Stomach smooth muscle (tissue), 2 donors: ENCODE data around the gene FAM20B.

ENCODE experiments used
- H3K27ac ChIP-seq: one replicate; pipeline ENCODE4 v1.7.0; 2013; ENCODE audit warnings: mild to moderate bottlenecking, low read length, inconsistent platforms
- H3K27me3 ChIP-seq, 2 donors: one replicate each; pipeline ENCODE4 v1.7.0; 2013; ENCODE audit warnings: low read length in 2 of 2; ENCODE audit not compliant: insufficient read depth in 2 of 2, control insufficient read depth in 1 of 2
- H3K36me3 ChIP-seq, 2 donors: one replicate each; pipeline ENCODE4 v1.7.0; 2013; ENCODE audit warnings: low read length in 2 of 2; ENCODE audit not compliant: control insufficient read depth in 2 of 2, insufficient read depth in 2 of 2
- H3K4me1 ChIP-seq: one replicate; pipeline ENCODE4 v1.7.0; 2013; ENCODE audit warnings: low read length; ENCODE audit not compliant: control insufficient read depth, insufficient read depth
- H3K4me3 ChIP-seq, 2 donors: one replicate each; pipeline ENCODE4 v1.7.0; 2013; ENCODE audit warnings: low read length in 2 of 2
- H3K9ac ChIP-seq, 2 donors: one replicate each; pipeline ENCODE4 v1.7.0; 2013; ENCODE audit warnings: low read length in 2 of 2, mild to moderate bottlenecking in 1 of 2
- H3K9me3 ChIP-seq, 2 donors: one replicate each; pipeline ENCODE4 v1.7.0; 2013; ENCODE audit warnings: low read length in 2 of 2; ENCODE audit not compliant: control insufficient read depth in 2 of 2
- donor health status: healthy.
- donor health status: Pancreatic carcinoma.

Gene FAM20B

GRCh38 chr1:179119513-179119912, 93.8 kb downstream of the FAM20B start:
- H3K4me3 ChIP-seq = no peak overlapping the region
- no peak overlapping the region for H3K27ac ChIP-seq
- H3K4me1 ChIP-seq = no peaks in the 10 kb centered on the region
- peaks cover 13 to 20% of the 10 kb centered on the region in 2 donors for H3K36me3 ChIP-seq
- H3K9me3 ChIP-seq = no peaks in the 10 kb centered on the region
- no peaks in the 10 kb centered on the region for H3K27me3 ChIP-seq
- no peak overlapping the region for H3K9ac ChIP-seq

- Histone ChIP-seq H3K4me3 (no peak overlapping the region), H3K36me3 (peaks cover 13 to 16% of the 10 kb centered on the region in 2 donors), H3K27me3 (no peaks in the 10 kb centered on the region), H3K4me1 (no peaks in the 10 kb centered on the region), H3K27ac (no peak overlapping the region), H3K9ac (no peak overlapping the region), H3K9me3 (no peaks in the 10 kb centered on the region)
Measured at GRCh38 chr1:179120736-179121135, 95.0 kb downstream of the FAM20B start.

GRCh38 chr1:179121159-179121938, 95.7 kb downstream of the FAM20B start:
- H3K4me1 ChIP-seq = no peaks in the 10 kb centered on the region
- no peak overlapping the region for H3K27ac ChIP-seq
- H3K9me3 ChIP-seq = no peaks in the 10 kb centered on the region
- H3K4me3 ChIP-seq = no peak overlapping the region
- no peak overlapping the region for H3K9ac ChIP-seq
- H3K36me3 ChIP-seq = peaks cover 15 to 16% of the 10 kb centered on the region in 2 donors
- no peaks in the 10 kb centered on the region for H3K27me3 ChIP-seq

- no peak overlapping the region for H3K4me3 ChIP-seq
- H3K9ac ChIP-seq = no peak overlapping the region
- no peaks in the 10 kb centered on the region for H3K27me3 ChIP-seq
- no peaks in the 10 kb centered on the region for H3K9me3 ChIP-seq
- peaks cover 2% of the 10 kb centered on the region for H3K4me1 ChIP-seq
- no peak overlapping the region for H3K27ac ChIP-seq
- H3K36me3 ChIP-seq = peaks cover 3 to 4% of the 10 kb centered on the region in 2 donors
Measured at GRCh38 chr1:179124873-179125272, 99.2 kb downstream of the FAM20B start.
